Osteocyte (in vitro differentiated cells): ENCODE results near the gene KRTAP4-3. TPM values are rescaled to one million over a fixed set of nuclear protein-coding genes. Genes with fewer than 3 reads are reported as not detected.
"Not testable (repeated sequence)": the region's sequence is repeated elsewhere in the genome, so short reads cannot be mapped to it uniquely, and the experiment has no call there.

ENCODE experiments used
- DNase-seq: peaks from one replicate; pipeline ENCODE4 v3.0.0; 2021; ENCODE audit warnings: mixed read lengths; ENCODE audit not compliant: unreplicated experiment; ENCODE audit errors: extremely low spot score
- H3K27ac Mint-ChIP-seq: one replicate; pipeline ENCODE4 v1.8.0; 2021; ENCODE audit warnings: mild to moderate bottlenecking, mixed read lengths; ENCODE audit not compliant: unreplicated experiment
- H3K27me3 Mint-ChIP-seq: one replicate; pipeline ENCODE4 v1.8.0; 2021; ENCODE audit warnings: mixed read lengths; ENCODE audit not compliant: unreplicated experiment
- H3K36me3 Mint-ChIP-seq: one replicate; pipeline ENCODE4 v1.8.0; 2021; ENCODE audit warnings: mixed read lengths; ENCODE audit not compliant: unreplicated experiment
- H3K4me1 Mint-ChIP-seq: one replicate; pipeline ENCODE4 v1.8.0; 2021; ENCODE audit warnings: mixed read lengths; ENCODE audit not compliant: unreplicated experiment
- H3K4me3 Mint-ChIP-seq: one replicate; pipeline ENCODE4 v1.8.0; 2021; ENCODE audit warnings: mild to moderate bottlenecking, moderate library complexity, mixed read lengths; ENCODE audit not compliant: unreplicated experiment
- H3K9me3 Mint-ChIP-seq: one replicate; pipeline ENCODE4 v1.8.0; 2021; ENCODE audit warnings: mixed read lengths; ENCODE audit not compliant: unreplicated experiment
- CTCF ChIP-seq: fragments of 200-600 bp; sonication (generic); IDR thresholded peaks from 2 replicates; pipeline ENCODE4 v1.5.0; 2021; ENCODE audit warnings: antibody characterized with exemption, mild to moderate bottlenecking, moderate library complexity
- total RNA-seq: library from RNA; stranded (reverse); gene quantifications from 2 replicates; pipeline ENCODE4 v1.2.1, GENCODE V29; 2021

Gene KRTAP4-3
- total RNA-seq, 1 donor from 2014 or later: not detected

- peaks cover 25% of the 10 kb centered on the region for H3K9me3 Mint-ChIP-seq
- H3K4me3 Mint-ChIP-seq: no peak overlapping the region
- H3K36me3 Mint-ChIP-seq: peaks cover 10% of the 10 kb centered on the region
- no peaks in the 10 kb centered on the region for H3K27me3 Mint-ChIP-seq
- DNase-seq: no peak
- no peak overlapping the region for H3K27ac Mint-ChIP-seq
- H3K4me1 Mint-ChIP-seq: peaks cover 6% of the 10 kb centered on the region
- TF ChIP-seq CTCF: no peak
Measured at GRCh38 chr17:41145261-41145660, 22.8 kb downstream of the KRTAP4-3 start.

- Mint-ChIP-seq H3K36me3 (peaks cover 10% of the 10 kb centered on the region), H3K27ac (no peak overlapping the region), H3K9me3 (peaks cover 25% of the 10 kb centered on the region), H3K27me3 (no peaks in the 10 kb centered on the region), H3K4me1 (peaks cover 6% of the 10 kb centered on the region), H3K4me3 (no peak overlapping the region)
- TF ChIP-seq CTCF: no peak
- DNase-seq: no peak
Measured at GRCh38 chr17:41144846-41145245, 23.2 kb downstream of the KRTAP4-3 start.

- H3K36me3 Mint-ChIP-seq: peaks cover 17% of the 10 kb centered on the region
- no peak overlapping the region for H3K4me3 Mint-ChIP-seq
- H3K27me3 Mint-ChIP-seq: no peaks in the 10 kb centered on the region
- no peak for TF ChIP-seq CTCF
- H3K27ac Mint-ChIP-seq: no peak overlapping the region
- DNase-seq: no peak
- peaks cover 40% of the 10 kb centered on the region for H3K9me3 Mint-ChIP-seq
- peaks cover 6% of the 10 kb centered on the region for H3K4me1 Mint-ChIP-seq
Measured at GRCh38 chr17:41141361-41141760, 26.7 kb downstream of the KRTAP4-3 start.

GRCh38 chr17:41140360-41141131 is 27.5 kb downstream of the KRTAP4-3 start, which contains the start of gene KRTAP4-6:
TSS of gene KRTAP4-6 (minus strand) at chr17:41140544. CDS start at chr17:41140487, 57 bp downstream.
- no peak for TF ChIP-seq CTCF
- Mint-ChIP-seq H3K36me3 (peaks cover 17% of the 10 kb centered on the region), H3K27me3 (no peaks in the 10 kb centered on the region), H3K27ac (peak within 1 kb of the TSS; percentile 32), H3K9me3 (peaks cover 40% of the 10 kb centered on the region), H3K4me3 (no peak within 1 kb of the TSS), H3K4me1 (peaks cover 6% of the 10 kb centered on the region)
- no peak for DNase-seq

GRCh38 chr17:41139865-41140264 is 28.2 kb downstream of the KRTAP4-3 start:
- H3K4me1 Mint-ChIP-seq, H3K4me3 Mint-ChIP-seq, H3K27me3 Mint-ChIP-seq, H3K27ac Mint-ChIP-seq, DNase-seq: not testable (repeated sequence)
- H3K36me3 Mint-ChIP-seq: peaks cover 17% of the 10 kb centered on the region
- H3K9me3 Mint-ChIP-seq: peaks cover 40% of the 10 kb centered on the region
